ENCODE results near the gene THOC3. TPM values are rescaled to one million over a fixed set of nuclear protein-coding genes. Genes with fewer than 3 reads are reported as not detected.
"Not testable (repeated sequence)": the region's sequence is repeated elsewhere in the genome, so short reads cannot be mapped to it uniquely, and the experiment has no call there.

The THOC3 gene
- total and polyA plus RNA-seq, 2 donors (not counting 1 experiment from before 2014, with no cell fraction given), result 30.9 to 31.7 TPM

DNA sequence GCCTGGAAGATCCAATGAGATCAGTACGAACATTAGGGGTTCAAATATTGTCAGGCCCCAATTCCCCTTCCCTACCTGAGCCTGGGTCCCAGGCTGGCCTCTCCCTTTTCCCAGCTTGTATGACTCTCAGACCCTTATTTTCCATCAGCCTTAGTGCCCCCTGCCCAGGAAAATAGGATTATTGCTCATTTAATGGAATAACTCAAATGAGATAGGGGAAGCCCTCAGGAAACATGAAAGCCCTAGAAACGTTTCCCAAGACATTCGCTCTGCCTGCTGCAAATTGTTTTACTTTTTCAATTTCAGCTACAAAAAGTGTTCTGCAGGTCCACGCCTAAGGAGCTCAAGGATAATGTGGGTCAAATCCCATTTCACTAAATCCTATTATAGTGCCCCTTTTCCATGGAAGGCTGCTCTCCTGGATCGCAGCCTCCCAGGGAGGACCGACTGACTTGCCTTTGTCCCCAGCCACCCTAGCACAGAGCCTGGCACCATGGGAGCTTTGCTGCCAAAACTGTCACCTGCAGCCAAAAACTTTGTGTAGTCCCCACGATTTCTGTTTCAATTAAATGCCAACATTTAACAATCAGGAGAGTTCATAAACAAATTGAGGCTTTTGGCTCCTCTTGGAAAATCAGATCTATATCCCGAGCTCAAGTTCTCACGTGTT is 46.9 kb downstream of the THOC3 start:
- Mint-ChIP-seq H3K4me1 (no peaks in the 10 kb centered on the region), H3K27ac (no peak overlapping the region), H3K4me3 (no peak overlapping the region), H3K27me3 (no peaks in the 10 kb centered on the region), H3K9me3 (ENCODE audit: insufficient read depth) (no peaks in the 10 kb centered on the region)
- intact Hi-C loops (cut with micrococcal nuclease), result no loop called here
- Histone ChIP-seq H3K27me3 (replicated peaks in 1 of 4; ENCODE audit: control extremely low read depth in 1 of 4, control insufficient read depth in 3 of 4, insufficient read depth in 4 of 4, low read length in 3 of 4) (no peaks in the 10 kb centered on the region), H3K4me1 (ENCODE audit: control insufficient read depth in 2 of 2, insufficient read depth in 2 of 2, low read length in 2 of 2) (no peaks in the 10 kb centered on the region), H3K27ac (ENCODE audit: low read length in 2 of 2) (no peak overlapping the region), H4K20me1 (ENCODE audit: control insufficient read depth, insufficient read depth, low read length, poor library complexity, severe bottlenecking) (no peaks in the 10 kb centered on the region), H3K4me3 (ENCODE audit: control extremely low read depth in 1 of 5, extremely low read depth in 1 of 5, insufficient read depth in 1 of 5, low read depth in 2 of 5, low read length in 4 of 5) (no peak overlapping the region), H3K4me2 (replicated peaks; ENCODE audit: low read depth, low read length, poor library complexity, severe bottlenecking) (no peak overlapping the region), H2AFZ (ENCODE audit: insufficient read depth, low read depth, low read length, poor library complexity, severe bottlenecking) (no peak overlapping the region), H3K36me3 (replicated peaks in 1 of 2; ENCODE audit: control extremely low read depth in 1 of 2, control insufficient read depth in 1 of 2, extremely low read depth in 1 of 2, insufficient read depth in 2 of 2, low read length in 1 of 2) (peaks cover 0 to 3% of the 10 kb centered on the region in 2 experiments), H3K79me2 (ENCODE audit: control insufficient read depth, insufficient read depth, low read length) (no peaks in the 10 kb centered on the region), H3K9me3 (ENCODE audit: control extremely low read depth in 1 of 3, control insufficient read depth in 2 of 3, insufficient read depth in 1 of 3, low read length in 2 of 3) (no peaks in the 10 kb centered on the region), H3K9ac (ENCODE audit: low read length) (no peak overlapping the region)
- POLR2A ChIA-PET, result no interaction called here
- TF ChIP-seq, protein P1, sequence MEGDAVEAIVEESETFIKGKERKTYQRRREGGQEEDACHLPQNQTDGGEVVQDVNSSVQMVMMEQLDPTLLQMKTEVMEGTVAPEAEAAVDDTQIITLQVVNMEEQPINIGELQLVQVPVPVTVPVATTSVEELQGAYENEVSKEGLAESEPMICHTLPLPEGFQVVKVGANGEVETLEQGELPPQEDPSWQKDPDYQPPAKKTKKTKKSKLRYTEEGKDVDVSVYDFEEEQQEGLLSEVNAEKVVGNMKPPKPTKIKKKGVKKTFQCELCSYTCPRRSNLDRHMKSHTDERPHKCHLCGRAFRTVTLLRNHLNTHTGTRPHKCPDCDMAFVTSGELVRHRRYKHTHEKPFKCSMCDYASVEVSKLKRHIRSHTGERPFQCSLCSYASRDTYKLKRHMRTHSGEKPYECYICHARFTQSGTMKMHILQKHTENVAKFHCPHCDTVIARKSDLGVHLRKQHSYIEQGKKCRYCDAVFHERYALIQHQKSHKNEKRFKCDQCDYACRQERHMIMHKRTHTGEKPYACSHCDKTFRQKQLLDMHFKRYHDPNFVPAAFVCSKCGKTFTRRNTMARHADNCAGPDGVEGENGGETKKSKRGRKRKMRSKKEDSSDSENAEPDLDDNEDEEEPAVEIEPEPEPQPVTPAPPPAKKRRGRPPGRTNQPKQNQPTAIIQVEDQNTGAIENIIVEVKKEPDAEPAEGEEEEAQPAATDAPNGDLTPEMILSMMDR (IDR thresholded peaks at IDR 0.05), result no peak
- no peak for TF ChIP-seq EZH2 (IDR thresholded peaks at IDR 0.05; ENCODE audit: borderline replicate concordance, insufficient read depth, low read depth, low read length, poor library complexity, severe bottlenecking)
- CTCF ChIA-PET, result no interaction called here
- no peak for ATAC-seq (ENCODE audit: low read depth)
- 97% methylated on average over 9 of the region's 9 CpGs for WGBS (ENCODE audit: insufficient coverage)
- no peak for DNase-seq

DNA sequence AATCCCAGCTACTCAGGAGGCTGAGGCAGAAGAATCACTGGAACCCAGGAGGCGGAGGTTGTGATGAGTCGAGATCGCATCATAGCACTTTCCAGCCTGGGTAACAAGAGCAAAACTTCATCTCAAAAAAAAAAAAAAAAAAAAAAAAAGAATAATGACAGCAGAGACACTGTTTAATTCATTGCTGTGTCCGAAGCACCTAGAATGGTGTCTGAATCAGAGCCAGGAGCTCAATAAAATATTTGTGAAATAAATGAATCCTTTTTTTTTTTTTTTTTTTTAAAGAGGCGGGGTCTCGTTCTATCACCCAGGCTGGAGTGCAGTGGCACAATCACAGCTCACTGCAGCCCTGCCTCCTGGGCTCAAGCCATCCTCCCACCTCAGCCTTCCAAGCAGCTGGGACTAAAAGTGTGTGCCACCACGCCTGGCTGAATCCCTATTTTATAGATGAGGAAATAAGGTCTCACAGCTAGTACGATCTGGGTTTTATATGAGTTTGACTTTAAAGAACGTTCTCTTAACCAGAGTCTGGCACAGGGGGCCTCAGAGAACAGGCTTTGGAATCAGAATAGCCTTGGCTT is 47.8 kb downstream of the THOC3 start:
- CTCF ChIA-PET, result no interaction called here
- no peak overlapping the region for H3K27ac Mint-ChIP-seq
- H3K9ac ChIP-seq (ENCODE audit: low read length), result no peak overlapping the region

DNA sequence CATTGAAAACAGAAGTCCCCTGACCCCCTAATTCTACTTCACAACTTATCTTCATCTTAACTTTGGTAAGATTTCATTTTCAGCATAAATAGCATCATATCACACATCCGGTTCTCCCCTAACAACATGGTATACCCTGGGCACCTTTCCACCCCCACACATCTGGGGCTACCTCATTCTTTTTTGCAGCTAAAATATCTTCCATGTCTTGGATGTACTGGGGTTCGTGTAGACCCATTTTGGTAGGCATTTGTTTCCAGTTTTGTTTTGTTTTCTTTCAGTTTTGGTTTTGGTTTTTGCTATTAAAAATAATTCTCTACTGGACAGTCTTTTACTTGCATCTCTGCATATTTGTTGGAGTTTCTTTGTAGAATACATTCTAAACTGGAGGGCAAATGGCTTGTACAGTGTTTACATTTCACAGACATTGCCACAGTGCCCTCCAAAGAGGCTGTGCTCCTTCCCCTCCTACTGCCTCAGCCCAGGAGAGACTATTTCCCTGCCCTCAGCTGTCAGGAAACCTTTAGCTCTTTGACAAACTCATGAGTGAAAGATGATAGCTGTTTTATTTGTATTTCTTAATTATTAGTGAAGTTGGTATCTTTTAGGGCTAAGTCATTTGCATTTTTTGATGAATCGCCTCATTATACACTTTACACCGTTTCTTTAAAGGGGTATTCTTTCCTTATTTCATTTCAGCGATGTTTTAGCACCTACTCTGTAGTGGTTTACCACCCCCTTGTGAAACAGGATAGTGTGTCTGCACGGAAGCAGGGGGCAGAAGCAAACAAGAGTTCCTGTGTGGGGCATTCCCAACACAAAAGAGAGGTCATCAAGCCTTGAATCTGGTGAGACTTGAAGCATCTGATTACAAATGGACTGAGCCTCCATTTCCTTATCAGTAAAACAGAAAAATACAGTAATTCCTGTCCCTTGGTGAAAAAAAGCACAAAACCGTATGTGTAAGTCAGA is 52.8 kb downstream of the THOC3 start:
- peak overlapping the region; percentile 2 for H3K4me3 Mint-ChIP-seq
- ATAC-seq (ENCODE audit: low read depth); H3K27me3 ChIP-seq (replicated peaks in 1 of 4; ENCODE audit: control extremely low read depth in 1 of 4, control insufficient read depth in 3 of 4, insufficient read depth in 4 of 4, low read length in 3 of 4); H4K20me1 ChIP-seq (ENCODE audit: control insufficient read depth, insufficient read depth, low read length, poor library complexity, severe bottlenecking); H3K4me1 Mint-ChIP-seq; H3K27ac ChIP-seq (ENCODE audit: low read length in 2 of 2); H3K9me3 ChIP-seq (ENCODE audit: control extremely low read depth in 1 of 3, control insufficient read depth in 2 of 3, insufficient read depth in 1 of 3, low read length in 2 of 3); DNase-seq; H3K27ac Mint-ChIP-seq; H3K4me2 ChIP-seq (replicated peaks; ENCODE audit: low read depth, low read length, poor library complexity, severe bottlenecking); POLR2A ChIA-PET; H3K9ac ChIP-seq (ENCODE audit: low read length); H3K4me3 ChIP-seq (ENCODE audit: control extremely low read depth in 1 of 5, extremely low read depth in 1 of 5, insufficient read depth in 1 of 5, low read depth in 2 of 5, low read length in 4 of 5); H3K79me2 ChIP-seq (ENCODE audit: control insufficient read depth, insufficient read depth, low read length); H3K36me3 ChIP-seq (replicated peaks in 1 of 2; ENCODE audit: control extremely low read depth in 1 of 2, control insufficient read depth in 1 of 2, extremely low read depth in 1 of 2, insufficient read depth in 2 of 2, low read length in 1 of 2); CTCF ChIA-PET; H3K9me3 Mint-ChIP-seq (ENCODE audit: insufficient read depth); H3K27me3 Mint-ChIP-seq; intact Hi-C loops (cut with micrococcal nuclease); H3K4me1 ChIP-seq (ENCODE audit: control insufficient read depth in 2 of 2, insufficient read depth in 2 of 2, low read length in 2 of 2); H2AFZ ChIP-seq (ENCODE audit: insufficient read depth, low read depth, low read length, poor library complexity, severe bottlenecking): not testable (repeated sequence)
- no CpG with 5 or more reads among the region's 7 CpGs for WGBS (ENCODE audit: insufficient coverage)

More for the DNA sequence above, 47.8 kb downstream of the THOC3 start:
- intact Hi-C loops (cut with micrococcal nuclease), result no loop called here
- 97% methylated on average over 8 of the region's 9 CpGs for WGBS (ENCODE audit: insufficient coverage)
- POLR2A ChIA-PET, result no interaction called here
- no peaks in the 10 kb centered on the region for H3K27me3 Mint-ChIP-seq
- H3K27ac ChIP-seq (ENCODE audit: low read length in 2 of 2), result no peak overlapping the region
- no peak overlapping the region for H3K4me3 Mint-ChIP-seq
- peaks cover 0 to 3% of the 10 kb centered on the region in 2 experiments for H3K36me3 ChIP-seq (replicated peaks in 1 of 2; ENCODE audit: control extremely low read depth in 1 of 2, control insufficient read depth in 1 of 2, extremely low read depth in 1 of 2, insufficient read depth in 2 of 2, low read length in 1 of 2)
- DNase-seq (no peak), ATAC-seq (ENCODE audit: low read depth) (no peak)
- no peaks in the 10 kb centered on the region for H3K27me3 ChIP-seq (replicated peaks in 1 of 4; ENCODE audit: control extremely low read depth in 1 of 4, control insufficient read depth in 3 of 4, insufficient read depth in 4 of 4, low read length in 3 of 4)
- H3K4me1 ChIP-seq (ENCODE audit: control insufficient read depth in 2 of 2, insufficient read depth in 2 of 2, low read length in 2 of 2), result no peaks in the 10 kb centered on the region
- no peak overlapping the region for H3K4me3 ChIP-seq (ENCODE audit: control extremely low read depth in 1 of 5, extremely low read depth in 1 of 5, insufficient read depth in 1 of 5, low read depth in 2 of 5, low read length in 4 of 5)
- H3K9me3 Mint-ChIP-seq (ENCODE audit: insufficient read depth), result no peaks in the 10 kb centered on the region
- H3K4me1 Mint-ChIP-seq, result peaks cover under 1% of the 10 kb centered on the region
- H2AFZ ChIP-seq (ENCODE audit: insufficient read depth, low read depth, low read length, poor library complexity, severe bottlenecking), result no peak overlapping the region
- H4K20me1 ChIP-seq (ENCODE audit: control insufficient read depth, insufficient read depth, low read length, poor library complexity, severe bottlenecking), result no peaks in the 10 kb centered on the region
- H3K79me2 ChIP-seq (ENCODE audit: control insufficient read depth, insufficient read depth, low read length), result no peaks in the 10 kb centered on the region
- no peak overlapping the region for H3K4me2 ChIP-seq (replicated peaks; ENCODE audit: low read depth, low read length, poor library complexity, severe bottlenecking)
- H3K9me3 ChIP-seq (ENCODE audit: control extremely low read depth in 1 of 3, control insufficient read depth in 2 of 3, insufficient read depth in 1 of 3, low read length in 2 of 3), result no peaks in the 10 kb centered on the region
- TF ChIP-seq EZH2 (IDR thresholded peaks at IDR 0.05; ENCODE audit: borderline replicate concordance, insufficient read depth, low read depth, low read length, poor library complexity, severe bottlenecking), result no peak

Data from B cell (primary cell).